ENCODE data around the gene NINJ2. TPM values are rescaled to one million over a fixed set of nuclear protein-coding genes. Genes with fewer than 3 reads are reported as not detected.

NINJ2 gene
- total RNA-seq, 1 donor from 2014 or later = not detected

- no peak for DNase-seq (ENCODE audit: low read depth)
- Histone ChIP-seq H3K4me3 (ENCODE audit: low read depth, low read length) (no peak overlapping the region), H3K36me3 (ENCODE audit: control insufficient read depth, insufficient read depth, low read length) (no peaks in the 10 kb centered on the region), H3K27me3 (ENCODE audit: control insufficient read depth, insufficient read depth, low read length) (no peaks in the 10 kb centered on the region)
- TF ChIP-seq CTCF (IDR thresholded peaks at IDR 0.05; ENCODE audit: insufficient read depth, low read length, poor library complexity, severe bottlenecking) = no peak
Measured at GRCh38 chr12:535396-535795, 127.8 kb downstream of the NINJ2 start.

- no peaks in the 10 kb centered on the region for H3K36me3 ChIP-seq (ENCODE audit: control insufficient read depth, insufficient read depth, low read length)
- TF ChIP-seq CTCF (IDR thresholded peaks at IDR 0.05; ENCODE audit: insufficient read depth, low read length, poor library complexity, severe bottlenecking) = no peak
- no peak overlapping the region for H3K4me3 ChIP-seq (ENCODE audit: low read depth, low read length)
- no peak for DNase-seq (ENCODE audit: low read depth)
- no peaks in the 10 kb centered on the region for H3K27me3 ChIP-seq (ENCODE audit: control insufficient read depth, insufficient read depth, low read length)
Measured at GRCh38 chr12:534216-534615, 129.0 kb downstream of the NINJ2 start.

GRCh38 chr12:533718-534117 lies 129.5 kb downstream of the NINJ2 start:
- Histone ChIP-seq H3K36me3 (ENCODE audit: control insufficient read depth, insufficient read depth, low read length) (no peaks in the 10 kb centered on the region), H3K27me3 (ENCODE audit: control insufficient read depth, insufficient read depth, low read length) (no peaks in the 10 kb centered on the region), H3K4me3 (ENCODE audit: low read depth, low read length) (no peak overlapping the region)
- no peak for TF ChIP-seq CTCF (IDR thresholded peaks at IDR 0.05; ENCODE audit: insufficient read depth, low read length, poor library complexity, severe bottlenecking)
- no peak for DNase-seq (ENCODE audit: low read depth)

GRCh38 chr12:532908-533565 lies 130.2 kb downstream of the NINJ2 start:
- H3K36me3 ChIP-seq (ENCODE audit: control insufficient read depth, insufficient read depth, low read length) = no peaks in the 10 kb centered on the region
- H3K27me3 ChIP-seq (ENCODE audit: control insufficient read depth, insufficient read depth, low read length) = no peaks in the 10 kb centered on the region
- DNase-seq (ENCODE audit: low read depth) = no peak
- TF ChIP-seq CTCF (IDR thresholded peaks at IDR 0.05; ENCODE audit: insufficient read depth, low read length, poor library complexity, severe bottlenecking) = no peak
- no peak overlapping the region for H3K4me3 ChIP-seq (ENCODE audit: low read depth, low read length)

GRCh38 chr12:531951-532585 lies 131.2 kb downstream of the NINJ2 start:
- H3K27me3 ChIP-seq (ENCODE audit: control insufficient read depth, insufficient read depth, low read length) = no peaks in the 10 kb centered on the region
- no peaks in the 10 kb centered on the region for H3K36me3 ChIP-seq (ENCODE audit: control insufficient read depth, insufficient read depth, low read length)
- no peak for DNase-seq (ENCODE audit: low read depth)
- H3K4me3 ChIP-seq (ENCODE audit: low read depth, low read length) = no peak overlapping the region
- no peak for TF ChIP-seq CTCF (IDR thresholded peaks at IDR 0.05; ENCODE audit: insufficient read depth, low read length, poor library complexity, severe bottlenecking)

GRCh38 chr12:530821-531220 lies 132.4 kb downstream of the NINJ2 start:
- no peak for DNase-seq (ENCODE audit: low read depth)
- TF ChIP-seq CTCF (IDR thresholded peaks at IDR 0.05; ENCODE audit: insufficient read depth, low read length, poor library complexity, severe bottlenecking) = no peak
- Histone ChIP-seq H3K4me3 (ENCODE audit: low read depth, low read length) (no peak overlapping the region), H3K36me3 (ENCODE audit: control insufficient read depth, insufficient read depth, low read length) (no peaks in the 10 kb centered on the region), H3K27me3 (ENCODE audit: control insufficient read depth, insufficient read depth, low read length) (no peaks in the 10 kb centered on the region)

Data from kidney epithelial cell (primary cell).